ENCODE measurements around the gene DDX27.

GRCh38 chr20:49277786-49278035 lies 58.5 kb downstream of the DDX27 start:
- TF ChIP-seq YY1 (IDR thresholded peaks at IDR 0.05; ENCODE audit: low read depth, low read length) (no peak), CTCF (IDR thresholded peaks at IDR 0.05; ENCODE audit: control extremely low read depth in 1 of 3, insufficient read depth in 1 of 3, low read depth in 1 of 3, low read length in 3 of 3) (no peak), USF2 (IDR thresholded peaks at IDR 0.05; ENCODE audit: low read length) (no peak), SRF (IDR thresholded peaks at IDR 0.05; ENCODE audit: low read depth, low read length) (no peak), MAX (IDR thresholded peaks at IDR 0.05) (no peak), SIN3A (conservative IDR thresholded peaks at IDR 0.05 in 1 of 2, IDR thresholded peaks at IDR 0.05 in 1 of 2; ENCODE audit: low read depth in 1 of 2, low read length in 2 of 2) (no peak; a peak in 1 of 4 replicates), ATF2 (IDR thresholded peaks at IDR 0.05; ENCODE audit: low read length) (no peak), SP4 (IDR thresholded peaks at IDR 0.05; ENCODE audit: low read length) (no peak)

Measured in H1 (cell line).